HCEC 1CT (cell line): Measurements from ENCODE around the gene SST.
"Not testable (repeated sequence)": the region's sequence is repeated elsewhere in the genome, so short reads cannot be mapped to it uniquely, and the experiment has no call there.

Experiments used
- DNase-seq: peaks from one replicate; pipeline ENCODE4 v3.0.0-alpha.2; 2017

SST gene

GRCh38 chr3:187681756-187682155 lies 11.6 kb upstream of the SST start:
- not testable (repeated sequence) for DNase-seq

GRCh38 chr3:187679638-187680396 lies 9.6 kb upstream of the SST start:
- DNase-seq, result peak; percentile 44

- peak; percentile 56 for DNase-seq
These were observed 8.6 kb upstream of the SST start for GRCh38 chr3:187678726-187679268.

GRCh38 chr3:187677604-187678003 lies 7.4 kb upstream of the SST start:
- no peak for DNase-seq

- peak; percentile 43 for DNase-seq
These were observed 2.8 kb upstream of the SST start for GRCh38 chr3:187673012-187673411.

GRCh38 chr3:187667526-187667925 lies 2.7 kb downstream of the SST start:
- no peak for DNase-seq

- no peak for DNase-seq
These were observed 4.3 kb downstream of the SST start for GRCh38 chr3:187665764-187666402.

GRCh38 chr3:187665010-187665409 lies 5.2 kb downstream of the SST start:
- no peak for DNase-seq

- no peak for DNase-seq
These were observed 7.3 kb downstream of the SST start for GRCh38 chr3:187662848-187663409.

- DNase-seq, result no peak
These were observed 8.9 kb downstream of the SST start for GRCh38 chr3:187661267-187661666.

GRCh38 chr3:187651282-187651681 lies 18.9 kb downstream of the SST start:
- DNase-seq, result no peak

GRCh38 chr3:187648177-187648576 lies 22.0 kb downstream of the SST start:
- DNase-seq, result no peak

GRCh38 chr3:187646906-187647660 lies 23.1 kb downstream of the SST start:
- no peak for DNase-seq

GRCh38 chr3:187645379-187645778 lies 24.8 kb downstream of the SST start:
- DNase-seq, result not testable (repeated sequence)

GRCh38 chr3:187642861-187643260 lies 27.3 kb downstream of the SST start:
- DNase-seq, result no peak

GRCh38 chr3:187641320-187642016 lies 28.7 kb downstream of the SST start:
- DNase-seq, result no peak

- DNase-seq, result no peak
These were observed 29.6 kb downstream of the SST start for GRCh38 chr3:187640569-187641059.

GRCh38 chr3:187639927-187640568 lies 30.1 kb downstream of the SST start:
- DNase-seq, result no peak

- no peak for DNase-seq
These were observed 33.7 kb downstream of the SST start for GRCh38 chr3:187636528-187636927.

GRCh38 chr3:187630404-187630803 lies 39.8 kb downstream of the SST start:
- DNase-seq, result peak; percentile 2

- DNase-seq, result peak; percentile 81
These were observed 40.5 kb downstream of the SST start for GRCh38 chr3:187629711-187630110.

- no peak for DNase-seq
These were observed 42.0 kb downstream of the SST start for GRCh38 chr3:187628169-187628568.
